ENCODE results near the gene WNT8B.

Gene WNT8B, protein sequence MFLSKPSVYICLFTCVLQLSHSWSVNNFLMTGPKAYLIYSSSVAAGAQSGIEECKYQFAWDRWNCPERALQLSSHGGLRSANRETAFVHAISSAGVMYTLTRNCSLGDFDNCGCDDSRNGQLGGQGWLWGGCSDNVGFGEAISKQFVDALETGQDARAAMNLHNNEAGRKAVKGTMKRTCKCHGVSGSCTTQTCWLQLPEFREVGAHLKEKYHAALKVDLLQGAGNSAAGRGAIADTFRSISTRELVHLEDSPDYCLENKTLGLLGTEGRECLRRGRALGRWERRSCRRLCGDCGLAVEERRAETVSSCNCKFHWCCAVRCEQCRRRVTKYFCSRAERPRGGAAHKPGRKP

DNA sequence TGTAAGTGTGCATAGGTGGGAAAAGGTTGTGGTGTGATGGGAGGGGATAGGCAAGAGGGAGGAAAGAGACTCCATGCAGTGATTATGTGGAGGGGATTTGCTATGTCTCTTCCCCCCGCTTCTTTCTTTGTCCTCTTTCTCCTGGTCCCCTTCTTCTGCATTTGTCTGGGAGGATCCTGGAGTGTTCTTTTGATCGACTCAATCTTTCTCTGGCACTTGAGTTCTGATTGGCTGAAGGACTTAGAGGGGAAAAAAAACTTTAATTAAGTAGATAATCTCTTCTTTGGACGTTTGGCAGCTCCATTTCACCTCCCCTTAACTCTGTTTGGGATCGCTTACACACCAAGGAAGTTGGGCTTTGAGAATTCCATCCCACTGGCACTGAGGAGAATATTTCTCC is at the start of gene WNT8B:
Gene WNT8B (plus strand): TSS at position 301 of the 400 bp plus-strand sequence. CDS start 160 bp downstream, outside the sequence.
- H3K4me1 ChIP-seq (ENCODE audit: control insufficient read depth, insufficient read depth, low read length), result no peaks in the 10 kb centered on the region
- no peak within 1 kb of the TSS for H3K4me3 ChIP-seq (ENCODE audit: low read depth, low read length)

DNA sequence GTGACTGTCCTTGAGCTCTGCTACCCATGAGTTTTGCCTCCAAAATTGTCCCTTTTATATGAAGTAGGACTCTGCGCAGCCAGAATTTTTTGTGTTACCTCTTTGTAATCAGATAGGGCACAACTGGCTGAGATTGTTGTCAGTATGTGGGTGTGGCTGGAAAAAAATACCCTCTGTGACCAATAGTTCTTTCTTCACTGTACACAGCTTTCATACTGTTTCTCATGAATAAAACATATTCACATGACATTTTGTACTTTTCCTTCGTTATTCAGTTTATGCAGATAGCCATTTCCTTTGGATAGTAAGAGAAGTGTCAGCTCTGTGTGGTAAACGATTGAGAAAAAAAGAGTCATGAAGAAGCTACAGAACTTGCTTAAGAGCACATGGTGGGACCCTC is 49.6 kb upstream of the WNT8B start:
- Histone ChIP-seq H3K4me3 (ENCODE audit: low read depth, low read length) (no peak overlapping the region), H3K4me1 (ENCODE audit: control insufficient read depth, insufficient read depth, low read length) (no peaks in the 10 kb centered on the region), H3K27me3 (ENCODE audit: control insufficient read depth, insufficient read depth, low read length) (no peaks in the 10 kb centered on the region), H3K9ac (ENCODE audit: low read depth, low read length) (no peak overlapping the region), H3K36me3 (ENCODE audit: control insufficient read depth, insufficient read depth, low read length) (no peaks in the 10 kb centered on the region), H3K9me3 (ENCODE audit: control insufficient read depth, insufficient read depth, low read length) (no peaks in the 10 kb centered on the region)

More for the DNA sequence above, at the start of gene WNT8B:
- no peaks in the 10 kb centered on the region for H3K9me3 ChIP-seq (ENCODE audit: control insufficient read depth, insufficient read depth, low read length)
- no peak within 1 kb of the TSS for H3K9ac ChIP-seq (ENCODE audit: low read depth, low read length)
- H3K27me3 ChIP-seq (ENCODE audit: control insufficient read depth, insufficient read depth, low read length), result peaks cover 6% of the 10 kb centered on the region
- H3K36me3 ChIP-seq (ENCODE audit: control insufficient read depth, insufficient read depth, low read length), result no peaks in the 10 kb centered on the region

DNA sequence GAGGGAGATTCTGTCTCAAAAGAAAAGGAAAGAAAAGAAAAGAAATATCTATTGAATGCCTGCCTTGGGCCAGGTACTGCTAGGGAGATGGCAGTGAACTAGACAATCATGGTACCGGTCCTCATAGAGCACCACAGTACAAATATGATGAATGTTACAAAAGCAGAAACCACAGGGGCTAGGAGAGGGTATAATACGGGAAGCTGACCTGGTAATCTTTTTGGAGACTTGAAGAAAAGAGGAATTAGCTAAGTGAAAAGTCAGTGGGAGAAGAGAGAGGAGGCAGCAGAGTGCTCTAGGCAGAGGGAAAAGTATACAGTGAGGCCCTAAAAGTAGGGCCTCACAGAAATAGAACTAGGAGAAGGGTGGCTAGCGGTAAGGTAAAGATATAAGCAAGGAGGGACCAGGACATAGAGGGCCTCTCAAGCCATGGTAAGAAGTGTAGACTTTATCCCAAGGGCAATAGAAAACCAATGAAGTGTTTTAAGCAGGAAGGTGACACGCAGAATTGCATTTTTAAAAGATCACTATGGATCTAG is 42.8 kb upstream of the WNT8B start:
- H3K9me3 ChIP-seq (ENCODE audit: control insufficient read depth, insufficient read depth, low read length), result no peaks in the 10 kb centered on the region
- H3K4me3 ChIP-seq (ENCODE audit: low read depth, low read length), result no peak overlapping the region
- no peaks in the 10 kb centered on the region for H3K36me3 ChIP-seq (ENCODE audit: control insufficient read depth, insufficient read depth, low read length)
- no peaks in the 10 kb centered on the region for H3K4me1 ChIP-seq (ENCODE audit: control insufficient read depth, insufficient read depth, low read length)
- H3K9ac ChIP-seq (ENCODE audit: low read depth, low read length), result no peak overlapping the region
- no peaks in the 10 kb centered on the region for H3K27me3 ChIP-seq (ENCODE audit: control insufficient read depth, insufficient read depth, low read length)

DNA sequence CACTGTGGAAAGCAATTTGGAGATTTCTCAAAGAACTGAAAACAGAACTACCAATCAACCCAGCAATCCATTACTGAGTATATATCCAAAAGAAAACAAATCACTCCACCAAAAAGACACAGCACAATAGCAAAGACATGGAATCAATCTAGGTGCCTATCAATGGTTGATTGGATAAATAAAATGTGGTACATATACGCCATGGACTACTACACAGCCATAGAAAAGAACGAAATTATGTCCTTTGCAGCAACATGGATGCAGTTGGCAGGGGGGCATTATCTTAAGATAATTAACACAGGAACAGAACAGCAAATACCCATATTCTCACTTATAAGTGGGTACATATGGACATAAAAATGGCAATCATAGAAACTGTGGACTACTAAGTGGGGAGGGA is 35.4 kb upstream of the WNT8B start:
- no peaks in the 10 kb centered on the region for H3K9me3 ChIP-seq (ENCODE audit: control insufficient read depth, insufficient read depth, low read length)
- H3K4me3 ChIP-seq (ENCODE audit: low read depth, low read length), result no peak overlapping the region
- no peaks in the 10 kb centered on the region for H3K27me3 ChIP-seq (ENCODE audit: control insufficient read depth, insufficient read depth, low read length)
- no peaks in the 10 kb centered on the region for H3K36me3 ChIP-seq (ENCODE audit: control insufficient read depth, insufficient read depth, low read length)
- no peak overlapping the region for H3K9ac ChIP-seq (ENCODE audit: low read depth, low read length)
- H3K4me1 ChIP-seq (ENCODE audit: control insufficient read depth, insufficient read depth, low read length), result no peaks in the 10 kb centered on the region

DNA sequence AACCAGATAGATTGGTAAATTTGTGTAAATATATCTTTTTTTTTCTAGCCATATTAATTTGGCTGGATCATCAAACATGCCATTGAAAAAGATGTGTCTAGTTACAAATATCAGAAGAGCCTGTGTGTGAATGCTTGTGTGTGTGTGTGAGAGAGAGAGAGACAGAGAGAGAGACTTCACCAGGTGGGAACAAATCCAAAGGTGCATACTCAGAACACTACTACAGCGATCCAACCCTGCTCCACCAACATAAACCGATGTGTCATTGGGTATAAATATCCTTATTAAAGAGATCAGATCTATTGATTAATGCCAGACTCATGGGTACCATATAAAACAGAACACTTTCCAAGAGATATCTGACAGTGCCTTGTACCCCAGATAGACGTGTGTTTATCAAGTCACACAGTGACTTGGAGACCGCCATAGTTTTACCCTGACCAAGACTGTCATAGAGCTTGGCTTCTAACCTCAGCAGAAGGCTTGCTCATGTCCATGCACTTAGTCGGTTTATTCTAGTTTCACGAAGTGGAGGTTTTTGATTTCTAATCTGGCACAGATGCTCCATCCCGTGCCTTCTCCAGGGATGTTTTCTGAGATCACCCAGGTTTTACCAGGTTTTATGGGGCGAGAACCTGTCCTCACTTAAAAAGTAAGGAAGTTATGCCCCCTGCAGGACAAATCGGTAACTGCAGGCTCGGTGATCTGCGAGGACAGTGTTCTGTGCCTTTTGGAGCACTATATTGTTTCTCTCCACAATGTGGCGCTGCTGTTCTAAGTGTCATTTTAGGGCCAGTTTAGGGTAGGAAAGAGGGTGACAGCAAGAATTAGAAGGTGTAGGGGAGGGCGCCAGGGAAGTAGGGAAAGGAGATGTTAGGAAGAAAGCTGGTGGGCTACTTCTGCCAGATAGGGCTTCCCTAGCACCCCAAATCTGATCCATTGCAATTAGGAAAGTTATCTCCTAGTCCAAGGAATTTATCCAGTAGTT is 29.3 kb upstream of the WNT8B start:
- H3K36me3 ChIP-seq (ENCODE audit: control insufficient read depth, insufficient read depth, low read length), result no peaks in the 10 kb centered on the region
- H3K4me1 ChIP-seq (ENCODE audit: control insufficient read depth, insufficient read depth, low read length), result no peaks in the 10 kb centered on the region
- no peaks in the 10 kb centered on the region for H3K9me3 ChIP-seq (ENCODE audit: control insufficient read depth, insufficient read depth, low read length)
- H3K27me3 ChIP-seq (ENCODE audit: control insufficient read depth, insufficient read depth, low read length), result no peaks in the 10 kb centered on the region
- no peak overlapping the region for H3K9ac ChIP-seq (ENCODE audit: low read depth, low read length)
- no peak overlapping the region for H3K4me3 ChIP-seq (ENCODE audit: low read depth, low read length)

DNA sequence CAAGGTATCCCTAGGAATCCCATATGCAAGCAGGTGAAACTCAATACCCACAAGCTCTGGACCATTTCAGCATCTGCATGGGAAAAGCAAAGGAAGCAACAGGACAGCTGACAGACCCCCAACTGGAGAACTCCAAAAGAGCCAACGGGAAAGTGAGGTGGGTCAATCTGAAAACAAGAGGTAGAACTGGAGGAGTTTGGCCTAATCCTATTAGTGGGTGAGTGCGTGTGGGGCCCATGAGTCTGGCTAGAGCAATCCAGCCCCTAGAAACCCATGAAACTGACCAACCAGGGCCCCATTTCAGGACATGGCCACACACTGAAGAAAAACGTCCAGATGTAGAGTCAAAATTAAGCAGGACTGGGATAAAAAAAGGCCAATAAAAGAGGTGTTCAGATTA is 26.6 kb upstream of the WNT8B start:
- no peaks in the 10 kb centered on the region for H3K27me3 ChIP-seq (ENCODE audit: control insufficient read depth, insufficient read depth, low read length)
- H3K36me3 ChIP-seq (ENCODE audit: control insufficient read depth, insufficient read depth, low read length), result no peaks in the 10 kb centered on the region
- no peak overlapping the region for H3K4me3 ChIP-seq (ENCODE audit: low read depth, low read length)
- no peaks in the 10 kb centered on the region for H3K9me3 ChIP-seq (ENCODE audit: control insufficient read depth, insufficient read depth, low read length)
- H3K9ac ChIP-seq (ENCODE audit: low read depth, low read length), result no peak overlapping the region
- no peaks in the 10 kb centered on the region for H3K4me1 ChIP-seq (ENCODE audit: control insufficient read depth, insufficient read depth, low read length)

DNA sequence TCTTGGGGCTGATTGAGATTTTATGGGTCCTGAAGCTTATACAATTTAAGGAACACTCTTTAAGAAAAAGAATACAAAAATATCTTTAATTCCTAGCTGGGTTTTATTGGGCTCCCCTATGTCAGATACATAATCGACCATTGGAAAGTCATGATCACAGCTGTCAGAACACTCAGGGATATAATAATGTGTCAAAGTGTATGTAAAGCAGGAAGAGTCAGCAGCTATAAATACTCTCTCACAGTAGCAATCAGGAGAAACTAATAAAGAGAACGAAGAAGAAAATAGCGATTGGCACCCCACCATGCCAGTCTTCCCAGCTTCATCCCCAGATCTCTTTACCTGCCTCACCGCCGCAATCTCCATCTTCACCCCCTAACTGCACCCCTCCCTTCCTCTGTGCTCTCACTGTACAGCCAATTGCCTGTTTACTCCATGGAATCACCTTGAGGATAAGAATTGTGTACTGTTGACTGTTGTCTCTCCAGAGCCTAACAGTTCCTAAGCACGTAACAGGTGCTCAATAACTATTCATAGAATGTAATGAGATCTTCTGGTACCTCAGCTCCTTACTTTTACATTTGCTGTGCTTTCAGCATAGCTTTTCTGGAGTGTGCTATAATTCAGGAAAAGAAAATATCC is 24.0 kb upstream of the WNT8B start:
- Histone ChIP-seq H3K27me3 (ENCODE audit: control insufficient read depth, insufficient read depth, low read length) (no peaks in the 10 kb centered on the region), H3K9me3 (ENCODE audit: control insufficient read depth, insufficient read depth, low read length) (no peaks in the 10 kb centered on the region), H3K4me1 (ENCODE audit: control insufficient read depth, insufficient read depth, low read length) (no peaks in the 10 kb centered on the region), H3K36me3 (ENCODE audit: control insufficient read depth, insufficient read depth, low read length) (no peaks in the 10 kb centered on the region), H3K9ac (ENCODE audit: low read depth, low read length) (no peak overlapping the region), H3K4me3 (ENCODE audit: low read depth, low read length) (no peak overlapping the region)

DNA sequence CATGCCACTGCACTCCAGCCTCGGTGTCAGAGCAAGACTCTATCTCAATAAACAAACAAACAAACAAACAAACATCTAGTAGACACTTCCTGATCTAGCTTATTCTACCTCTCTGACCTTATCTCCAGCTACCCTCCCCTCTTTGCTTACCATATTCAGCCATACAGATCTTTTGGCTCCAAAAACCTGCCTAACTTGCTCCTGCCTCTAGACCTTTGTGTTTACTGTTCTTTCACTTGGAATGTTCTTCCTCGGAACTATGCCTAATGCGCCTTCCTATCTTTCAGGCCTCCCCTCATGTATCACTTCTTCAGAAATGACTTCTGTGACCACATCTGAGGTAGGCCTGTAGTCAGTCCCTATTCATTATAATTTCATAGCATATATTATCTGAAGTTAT is 20.3 kb upstream of the WNT8B start:
- H3K27me3 ChIP-seq (ENCODE audit: control insufficient read depth, insufficient read depth, low read length), result no peaks in the 10 kb centered on the region
- no peak overlapping the region for H3K4me3 ChIP-seq (ENCODE audit: low read depth, low read length)
- H3K36me3 ChIP-seq (ENCODE audit: control insufficient read depth, insufficient read depth, low read length), result no peaks in the 10 kb centered on the region
- no peaks in the 10 kb centered on the region for H3K4me1 ChIP-seq (ENCODE audit: control insufficient read depth, insufficient read depth, low read length)
- H3K9me3 ChIP-seq (ENCODE audit: control insufficient read depth, insufficient read depth, low read length), result peaks cover 5% of the 10 kb centered on the region
- no peak overlapping the region for H3K9ac ChIP-seq (ENCODE audit: low read depth, low read length)

DNA sequence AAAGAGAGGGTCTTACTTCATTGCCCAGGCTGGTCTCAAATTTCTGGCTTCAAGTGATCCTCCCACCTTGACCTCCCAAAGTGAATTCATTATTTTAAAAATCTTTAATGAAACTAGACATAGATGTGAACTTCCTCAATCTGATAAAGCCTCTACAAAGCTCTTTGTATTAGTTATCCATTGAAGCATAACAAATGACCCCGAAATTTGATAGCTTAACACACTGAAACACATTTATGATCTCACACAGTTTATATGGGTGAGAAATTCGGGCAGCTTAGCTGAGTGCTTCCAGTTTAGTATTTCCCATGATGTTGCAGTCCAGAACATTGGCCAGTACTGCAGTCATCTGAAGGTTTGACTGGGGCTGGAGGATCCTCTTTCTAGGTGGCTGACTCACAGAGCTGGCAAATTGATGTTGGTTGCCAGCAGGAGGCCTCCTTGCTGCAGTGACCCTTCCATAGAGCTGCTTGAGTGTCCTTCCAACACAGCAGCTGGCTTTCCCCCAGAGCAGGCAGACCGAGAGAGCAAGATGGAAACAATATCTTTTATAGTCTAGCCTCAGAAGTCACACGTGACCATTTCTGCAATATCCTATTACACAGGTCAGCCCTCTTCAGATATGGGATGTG is 16.6 kb upstream of the WNT8B start:
- Histone ChIP-seq H3K36me3 (ENCODE audit: control insufficient read depth, insufficient read depth, low read length) (no peaks in the 10 kb centered on the region), H3K27me3 (ENCODE audit: control insufficient read depth, insufficient read depth, low read length) (no peaks in the 10 kb centered on the region), H3K4me1 (ENCODE audit: control insufficient read depth, insufficient read depth, low read length) (no peaks in the 10 kb centered on the region), H3K9me3 (ENCODE audit: control insufficient read depth, insufficient read depth, low read length) (peaks cover 5% of the 10 kb centered on the region), H3K4me3 (ENCODE audit: low read depth, low read length) (no peak overlapping the region), H3K9ac (ENCODE audit: low read depth, low read length) (no peak overlapping the region)

DNA sequence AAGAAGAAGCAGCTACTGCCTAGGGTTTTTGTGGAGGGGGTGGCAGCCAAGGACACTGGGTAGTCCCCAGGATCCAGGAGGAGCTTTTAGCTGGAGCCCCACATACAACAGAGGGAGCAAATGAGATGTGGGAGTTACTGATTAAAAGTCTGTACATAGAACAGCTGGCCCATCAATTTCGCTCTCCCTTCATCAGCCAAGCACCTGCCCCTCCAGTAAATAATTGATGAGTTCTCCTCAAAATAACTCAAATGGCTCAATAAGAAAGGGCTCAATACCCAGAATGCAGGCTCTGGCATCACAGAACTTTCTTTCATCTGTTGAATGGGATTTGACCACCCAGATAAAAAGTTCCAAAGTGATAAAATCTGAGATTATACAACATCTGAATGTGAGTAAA is 15.1 kb upstream of the WNT8B start:
- H3K9ac ChIP-seq (ENCODE audit: low read depth, low read length), result no peak overlapping the region
- H3K4me1 ChIP-seq (ENCODE audit: control insufficient read depth, insufficient read depth, low read length), result no peaks in the 10 kb centered on the region
- H3K36me3 ChIP-seq (ENCODE audit: control insufficient read depth, insufficient read depth, low read length), result no peaks in the 10 kb centered on the region
- peaks cover 5% of the 10 kb centered on the region for H3K9me3 ChIP-seq (ENCODE audit: control insufficient read depth, insufficient read depth, low read length)
- no peak overlapping the region for H3K4me3 ChIP-seq (ENCODE audit: low read depth, low read length)
- H3K27me3 ChIP-seq (ENCODE audit: control insufficient read depth, insufficient read depth, low read length), result no peaks in the 10 kb centered on the region

DNA sequence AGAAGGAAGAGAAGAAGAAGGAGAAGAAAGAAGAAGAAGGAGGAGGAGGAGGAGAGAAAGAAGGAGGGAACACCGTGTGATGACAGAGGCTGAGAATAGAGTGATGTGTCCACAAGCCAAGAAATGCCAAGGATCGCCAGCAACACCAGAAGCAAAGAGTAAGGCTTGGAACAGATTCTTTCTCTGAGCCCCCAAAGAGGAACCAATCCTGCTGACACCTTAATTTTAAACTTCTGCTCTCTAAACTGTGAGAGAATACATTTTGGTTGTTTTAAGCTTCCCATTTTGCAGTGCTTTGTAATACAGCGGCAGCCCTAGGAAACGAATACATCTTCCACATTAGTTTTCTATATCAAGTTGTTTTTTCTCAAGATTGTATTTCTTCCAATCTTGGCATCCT is 13.9 kb upstream of the WNT8B start:
- Histone ChIP-seq H3K9me3 (ENCODE audit: control insufficient read depth, insufficient read depth, low read length) (peaks cover 5% of the 10 kb centered on the region), H3K9ac (ENCODE audit: low read depth, low read length) (no peak overlapping the region), H3K4me3 (ENCODE audit: low read depth, low read length) (no peak overlapping the region), H3K4me1 (ENCODE audit: control insufficient read depth, insufficient read depth, low read length) (no peaks in the 10 kb centered on the region), H3K36me3 (ENCODE audit: control insufficient read depth, insufficient read depth, low read length) (no peaks in the 10 kb centered on the region), H3K27me3 (ENCODE audit: control insufficient read depth, insufficient read depth, low read length) (no peaks in the 10 kb centered on the region)

All from iPS-15b (cell line).